GM23338 (cell line): ENCODE results near the gene STMN3. TPM values are rescaled to one million over a fixed set of nuclear protein-coding genes. Genes with fewer than 3 reads are reported as not detected.

Experiments
- ATAC-seq: fragments of 200-7000 bp; cut with Tn5 transposase; 3 replicates; pipeline ENCODE4 v1.9.1; 2020
- DNase-seq: peaks from one replicate; pipeline ENCODE4 v3.0.0-alpha.2; 2015; ENCODE audit warnings: low spot score
- H2AFZ ChIP-seq: fragments of 200-600 bp; sonication (generic); 2 replicates; pipeline ENCODE4 v1.8.0; 2016; ENCODE audit warnings: antibody characterized with exemption, mild to moderate bottlenecking, moderate library complexity
- H3F3A ChIP-seq: fragments of 200-600 bp; sonication (generic); replicated peaks from 2 replicates; pipeline ENCODE4 v1.8.0; 2017; ENCODE audit warnings: antibody characterized with exemption, mixed run types, low read depth
- H3K27ac ChIP-seq: fragments of 200-600 bp; sonication (generic); 2 replicates; pipeline ENCODE4 v1.6.1; 2016; ENCODE audit warnings: low read depth
- H3K27me3 ChIP-seq: fragments of 200-600 bp; sonication (generic); 2 replicates; pipeline ENCODE4 v1.8.0; 2016; ENCODE audit warnings: mild to moderate bottlenecking, mixed run types, moderate library complexity; ENCODE audit not compliant: insufficient read depth
- H3K36me3 ChIP-seq: fragments of 200-600 bp; sonication (generic); 2 replicates; pipeline ENCODE4 v1.8.0; 2016; ENCODE audit warnings: mild to moderate bottlenecking; ENCODE audit not compliant: insufficient read depth
- H3K4me1 ChIP-seq: fragments of 200-600 bp; sonication (generic); 2 replicates; pipeline ENCODE4 v1.8.0; 2016; ENCODE audit warnings: mild to moderate bottlenecking, moderate library complexity; ENCODE audit not compliant: insufficient read depth
- H3K4me2 ChIP-seq: fragments of 200-600 bp; sonication (generic); 2 replicates; pipeline ENCODE4 v1.7.1; 2017; ENCODE audit warnings: mixed run types
- H3K4me3 ChIP-seq: fragments of 200-600 bp; sonication (generic); 2 replicates; pipeline ENCODE4 v1.6.1; 2016; ENCODE audit warnings: mixed run types
- H3K79me2 ChIP-seq: fragments of 200-600 bp; sonication (generic); replicated peaks from 2 replicates; pipeline ENCODE4 v1.8.0; 2017; ENCODE audit warnings: mild to moderate bottlenecking; ENCODE audit not compliant: insufficient read depth
- H3K9me2 ChIP-seq: fragments of 200-600 bp; sonication (generic); 2 replicates; pipeline ENCODE4 v1.8.0; 2017; ENCODE audit not compliant: insufficient read depth
- H4K20me1 ChIP-seq: fragments of 200-600 bp; sonication (generic); replicated peaks from 2 replicates; pipeline ENCODE4 v1.8.0; 2017; ENCODE audit warnings: mild to moderate bottlenecking; ENCODE audit not compliant: insufficient read depth
- H3K27ac Mint-ChIP-seq: 2 replicates; pipeline ENCODE4 v1.8.0; 2020; ENCODE audit warnings: inconsistent platforms, mild to moderate bottlenecking, moderate library complexity, mixed read lengths
- H3K27me3 Mint-ChIP-seq: 3 replicates; pipeline ENCODE4 v1.8.0; 2022; ENCODE audit warnings: low read depth, mild to moderate bottlenecking, moderate library complexity, mixed read lengths, inconsistent platforms; ENCODE audit not compliant: insufficient read depth, poor library complexity
- H3K36me3 Mint-ChIP-seq: 3 replicates; pipeline ENCODE4 v1.8.0; 2021; ENCODE audit warnings: low read depth, mild to moderate bottlenecking, inconsistent platforms, moderate library complexity, mixed read lengths
- H3K4me1 Mint-ChIP-seq: 3 replicates; pipeline ENCODE4 v1.8.0; 2020; ENCODE audit warnings: mild to moderate bottlenecking, inconsistent platforms, mixed read lengths
- H3K4me3 Mint-ChIP-seq: 3 replicates; pipeline ENCODE4 v1.8.0; 2021; ENCODE audit warnings: moderate library complexity, mild to moderate bottlenecking, inconsistent platforms, mixed read lengths
- H3K9me3 Mint-ChIP-seq: 3 replicates; pipeline ENCODE4 v1.8.0; 2020; ENCODE audit warnings: moderate library complexity, mild to moderate bottlenecking, inconsistent platforms, mixed read lengths
- CREB1 ChIP-seq: fragments of 250-450 bp; sonication (Bioruptor Pico); IDR thresholded peaks from 2 replicates; pipeline ENCODE4 v1.5.0; 2020; ENCODE audit warnings: low read depth, mild to moderate bottlenecking, moderate library complexity
- CTCF ChIP-seq, 2 experiments: fragments of 200-600 bp in 1 of 2; sonication (generic) in 1 of 2; conservative IDR thresholded peaks; 2 replicates each; pipeline versions ENCODE4 v1.5.1 to v1.6.1; 2016 to 2017; ENCODE audit warnings: antibody characterized with exemption in 2 of 2, low read depth in 2 of 2, mild to moderate bottlenecking in 2 of 2, moderate library complexity in 1 of 2
- ETS1 ChIP-seq: IDR thresholded peaks from 2 replicates; pipeline ENCODE4 v1.6.1; 2016; ENCODE audit warnings: antibody characterized with exemption
- EZH2 ChIP-seq: fragments of 200-600 bp; sonication (generic); IDR thresholded peaks from one replicate; pipeline ENCODE4 v1.8.0; 2017; ENCODE audit warnings: antibody characterized with exemption, mild to moderate bottlenecking, low read depth; ENCODE audit not compliant: unreplicated experiment
- EZH2phosphoT487 ChIP-seq: fragments of 200-600 bp; sonication (generic); IDR thresholded peaks from one replicate; pipeline ENCODE4 v1.8.1; 2018; ENCODE audit warnings: antibody characterized with exemption; ENCODE audit not compliant: unreplicated experiment
- JUNB ChIP-seq: IDR thresholded peaks from one replicate; pipeline ENCODE4 v1.6.1; 2016; ENCODE audit warnings: antibody characterized with exemption; ENCODE audit not compliant: unreplicated experiment
- NANOG ChIP-seq: IDR thresholded peaks from 2 replicates; pipeline ENCODE4 v1.6.1; 2016; ENCODE audit warnings: antibody characterized with exemption, borderline replicate concordance
- REST ChIP-seq: IDR thresholded peaks from one replicate; pipeline ENCODE4 v1.6.1; 2018; ENCODE audit warnings: antibody characterized with exemption; ENCODE audit not compliant: unreplicated experiment
- STAT1 ChIP-seq: IDR thresholded peaks from one replicate; pipeline ENCODE4 v1.6.1; 2016; ENCODE audit warnings: antibody characterized with exemption; ENCODE audit not compliant: unreplicated experiment
- ZNF114 ChIP-seq: fragments of 250-450 bp; sonication (Bioruptor Pico); IDR thresholded peaks from 2 replicates; pipeline ENCODE4 v1.5.0; 2020; ENCODE audit warnings: mild to moderate bottlenecking, moderate library complexity
- ZNF331 ChIP-seq: fragments of 250-450 bp; sonication (Bioruptor Pico); IDR thresholded peaks from 2 replicates; pipeline ENCODE4 v1.5.0; 2020; ENCODE audit warnings: low read depth, mild to moderate bottlenecking, moderate library complexity
- ZNF462 ChIP-seq: fragments of 250-450 bp; sonication (Bioruptor Pico); IDR thresholded peaks from 2 replicates; pipeline ENCODE4 v1.5.0; 2020; ENCODE audit warnings: mild to moderate bottlenecking, moderate library complexity
- polyA plus RNA-seq: library from polyadenylated mRNA; unstranded; fragments of >200 nt; fragmentation: Nextera tagmentation; extraction: Ambion mirVana; gene quantifications from 2 replicates; pipeline ENCODE4 v1.2.1, GENCODE V29; 2016
- total RNA-seq: library from RNA; depleted of rRNA; stranded (reverse); fragments of >200 nt; shearing (Covaris generic); gene quantifications from 2 replicates; pipeline ENCODE4 v1.2.3, GENCODE V29; 2014

Gene STMN3
- total and polyA plus RNA-seq, 2 experiments from 2014 or later = 28.6 to 61.3 TPM

DNA sequence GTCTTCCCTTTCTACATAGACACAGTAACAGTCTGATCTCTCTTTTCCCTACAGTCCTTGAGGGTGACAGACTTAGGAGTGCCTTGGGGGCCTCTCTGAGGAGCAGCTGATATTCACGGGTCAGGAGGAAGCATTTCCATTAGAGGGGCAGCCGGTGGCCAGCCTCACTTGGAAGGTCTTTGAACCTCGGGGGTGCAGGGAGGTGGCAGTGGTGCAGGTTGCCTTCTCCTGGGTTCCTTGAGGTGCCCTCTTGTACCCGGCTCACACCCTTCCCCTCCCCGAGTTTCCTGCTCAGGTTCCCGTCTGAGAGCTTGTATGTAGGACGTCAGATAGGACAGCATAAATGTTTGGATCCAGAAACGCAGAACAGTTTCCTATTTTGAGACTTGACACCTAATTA lies 7.4 kb upstream of the STMN3 start:
- H4K20me1 ChIP-seq = no peaks in the 10 kb centered on the region; the same call in 1 of the 2 replicates
- peaks cover 8% of the 10 kb centered on the region for H3K79me2 ChIP-seq
- H3K36me3 Mint-ChIP-seq = peaks cover 31% of the 10 kb centered on the region
- H3K9me3 Mint-ChIP-seq = no peaks in the 10 kb centered on the region
- peaks cover 13% of the 10 kb centered on the region for H3K27me3 Mint-ChIP-seq
- H3K36me3 ChIP-seq = no peaks in the 10 kb centered on the region
- DNase-seq (no peak), ATAC-seq (no peak)
- H2AFZ ChIP-seq = no peak overlapping the region
- H3K4me3 Mint-ChIP-seq = no peak overlapping the region
- H3K27ac ChIP-seq = no peak overlapping the region
- peaks cover 7% of the 10 kb centered on the region; the same call in 1 of the 2 replicates for H3K4me1 ChIP-seq
- TF ChIP-seq CREB1 (CRISPR knock-in tag) = no peak
- TF ChIP-seq ZNF462 (CRISPR knock-in tag) = no peak
- TF ChIP-seq STAT1 = no peak
- TF ChIP-seq CTCF (conservative IDR thresholded peaks at IDR 0.05; ENCODE audit: low read depth in 2 of 2) = no peak
- TF ChIP-seq NANOG = no peak
- no peak for TF ChIP-seq JUNB
- TF ChIP-seq EZH2 = no peak
- TF ChIP-seq ZNF114 (CRISPR knock-in tag) = no peak
- no peak for TF ChIP-seq EZH2phosphoT487
- no peak for TF ChIP-seq REST
- no peak for TF ChIP-seq ZNF331 (CRISPR knock-in tag)
- no peak for TF ChIP-seq ETS1
- H3K9me2 ChIP-seq = no peaks in the 10 kb centered on the region
- no peak overlapping the region for H3K4me2 ChIP-seq
- H3K27ac Mint-ChIP-seq = no peak overlapping the region
- no peaks in the 10 kb centered on the region for H3K27me3 ChIP-seq
- peaks cover 4% of the 10 kb centered on the region; the same call in 1 of the 2 replicates for H3F3A ChIP-seq
- peaks cover 24% of the 10 kb centered on the region for H3K4me1 Mint-ChIP-seq
- H3K4me3 ChIP-seq = no peak overlapping the region
